CD4-positive, alpha-beta T cell treated with Interleukin-1 beta for 1 hour (primary cell): ENCODE results near the gene ANO9.
A peak's percentile ranks its signal among the peaks of the same experiment; 100 is the strongest.
"Not testable (repeated sequence)": the region's sequence is repeated elsewhere in the genome, so short reads cannot be mapped to it uniquely, and the experiment has no call there.

Source experiments
- DNase-seq, 2 donors: peaks; one replicate each; pipeline ENCODE4 v3.0.0-alpha.2; 2020 to 2022

Gene ANO9

DNA sequence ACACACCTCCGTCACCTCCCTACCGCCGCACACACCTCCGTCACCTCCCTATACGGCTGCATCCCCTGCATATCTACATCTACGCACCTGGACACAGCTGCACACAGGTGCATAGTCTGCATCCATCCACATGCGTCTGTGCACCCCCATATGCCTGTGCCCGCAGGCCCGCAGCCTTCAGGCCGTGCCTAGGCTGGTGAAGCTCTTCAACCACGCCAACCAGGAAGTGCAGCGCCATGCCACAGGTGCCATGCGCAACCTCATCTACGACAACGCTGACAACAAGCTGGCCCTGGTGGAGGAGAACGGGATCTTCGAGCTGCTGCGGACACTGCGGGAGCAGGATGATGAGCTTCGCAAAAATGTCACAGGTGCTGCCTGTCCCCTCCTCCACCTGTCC lies 43.0 kb downstream of the ANO9 start:
- DNase-seq, result no peak

DNA sequence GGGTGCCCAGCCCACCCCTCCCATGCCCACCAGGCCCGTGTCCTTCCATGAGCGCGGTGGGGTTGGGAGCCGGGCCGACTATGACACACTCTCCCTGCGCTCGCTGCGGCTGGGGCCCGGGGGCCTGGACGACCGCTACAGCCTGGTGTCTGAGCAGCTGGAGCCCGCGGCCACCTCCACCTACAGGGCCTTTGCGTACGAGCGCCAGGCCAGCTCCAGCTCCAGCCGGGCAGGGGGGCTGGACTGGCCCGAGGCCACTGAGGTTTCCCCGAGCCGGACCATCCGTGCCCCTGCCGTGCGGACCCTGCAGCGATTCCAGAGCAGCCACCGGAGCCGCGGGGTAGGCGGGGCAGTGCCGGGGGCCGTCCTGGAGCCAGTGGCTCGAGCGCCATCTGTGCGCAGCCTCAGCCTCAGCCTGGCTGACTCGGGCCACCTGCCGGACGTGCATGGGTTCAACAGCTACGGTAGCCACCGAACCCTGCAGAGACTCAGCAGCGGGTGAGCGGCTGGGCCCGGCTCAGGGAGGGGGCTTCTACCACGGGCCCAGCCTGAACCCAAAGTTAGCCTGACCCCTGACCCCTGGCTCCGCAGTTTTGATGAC lies 44.8 kb downstream of the ANO9 start:
- DNase-seq, result peak; percentile 62 to 73

DNA sequence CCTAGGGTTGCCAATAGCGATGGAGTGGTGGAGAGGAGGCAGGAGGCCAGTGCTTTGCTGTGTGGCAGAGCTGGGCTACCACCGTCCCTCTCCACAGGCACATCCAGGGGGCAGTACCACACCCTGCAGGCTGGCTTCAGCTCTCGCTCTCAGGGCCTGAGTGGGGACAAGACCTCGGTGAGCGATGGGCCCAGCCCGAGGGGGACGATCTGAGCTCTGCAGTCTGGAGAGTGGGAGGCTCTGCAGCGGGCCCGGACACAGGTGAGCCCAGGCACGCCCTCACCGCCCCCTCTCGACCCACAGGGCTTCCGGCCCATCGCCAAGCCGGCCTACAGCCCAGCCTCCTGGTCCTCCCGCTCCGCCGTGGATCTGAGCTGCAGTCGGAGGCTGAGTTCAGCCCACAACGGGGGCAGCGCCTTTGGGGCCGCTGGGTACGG lies 45.3 kb downstream of the ANO9 start:
- DNase-seq, result peak; percentile 32 to 35

DNA sequence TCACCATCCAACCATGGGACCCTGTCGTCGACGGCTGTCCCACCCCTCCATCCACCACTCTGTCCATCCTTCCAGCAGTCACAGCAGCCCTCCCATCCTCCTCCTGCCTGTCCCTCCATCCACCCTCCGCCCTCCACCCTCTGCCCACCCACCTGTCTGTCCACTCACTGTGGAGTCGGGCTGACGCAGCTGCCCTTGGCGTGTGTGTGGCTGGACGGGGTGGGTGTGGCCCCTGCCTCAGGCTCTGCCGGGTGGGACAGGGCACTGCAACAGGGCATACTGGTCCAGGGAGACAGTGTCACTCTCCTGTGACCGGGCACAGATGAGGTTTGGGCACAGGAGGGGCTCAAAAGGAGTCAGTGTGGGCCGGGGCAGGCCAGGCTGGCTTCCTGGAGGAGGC lies 45.9 kb downstream of the ANO9 start:
- DNase-seq, result no peak

DNA sequence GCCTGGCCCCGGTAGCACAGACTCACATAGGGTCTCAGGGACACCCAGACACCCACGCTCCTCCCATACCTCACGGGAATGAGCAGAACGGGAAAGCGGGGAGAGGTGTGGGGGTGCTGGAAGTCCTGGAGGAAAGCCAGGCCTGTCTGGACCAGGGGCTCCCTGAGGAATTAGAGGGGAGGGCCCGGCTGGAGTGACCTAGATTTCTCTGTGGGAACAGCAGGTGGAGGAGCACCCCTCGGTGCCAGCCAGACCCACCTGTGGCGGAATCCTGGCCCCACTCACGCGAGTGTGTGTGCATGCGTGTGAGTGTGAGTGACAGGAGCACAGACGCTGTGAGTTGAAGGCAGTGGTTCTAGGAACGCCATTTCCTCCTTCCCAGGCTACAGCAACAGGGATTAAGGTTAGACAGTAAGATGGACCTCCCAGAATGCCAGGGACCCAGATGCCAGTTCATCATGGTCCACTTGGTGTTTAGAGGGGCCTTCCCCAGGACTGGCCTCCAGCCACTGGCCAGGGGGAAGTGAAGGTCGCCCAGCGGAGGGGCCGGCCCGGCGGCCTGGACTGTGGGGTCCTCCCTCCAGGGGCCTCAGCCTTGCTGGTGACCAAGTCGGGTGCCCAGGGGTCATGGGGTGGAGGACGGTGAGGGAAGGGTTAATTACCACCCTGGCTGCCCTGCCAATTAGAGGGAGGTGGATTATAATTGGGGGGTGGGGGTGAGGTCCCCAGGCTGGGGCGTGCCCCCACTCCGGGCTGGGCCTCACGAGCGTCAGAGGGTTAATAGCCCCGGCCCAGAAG lies 46.8 kb downstream of the ANO9 start:
- DNase-seq, result no peak

DNA sequence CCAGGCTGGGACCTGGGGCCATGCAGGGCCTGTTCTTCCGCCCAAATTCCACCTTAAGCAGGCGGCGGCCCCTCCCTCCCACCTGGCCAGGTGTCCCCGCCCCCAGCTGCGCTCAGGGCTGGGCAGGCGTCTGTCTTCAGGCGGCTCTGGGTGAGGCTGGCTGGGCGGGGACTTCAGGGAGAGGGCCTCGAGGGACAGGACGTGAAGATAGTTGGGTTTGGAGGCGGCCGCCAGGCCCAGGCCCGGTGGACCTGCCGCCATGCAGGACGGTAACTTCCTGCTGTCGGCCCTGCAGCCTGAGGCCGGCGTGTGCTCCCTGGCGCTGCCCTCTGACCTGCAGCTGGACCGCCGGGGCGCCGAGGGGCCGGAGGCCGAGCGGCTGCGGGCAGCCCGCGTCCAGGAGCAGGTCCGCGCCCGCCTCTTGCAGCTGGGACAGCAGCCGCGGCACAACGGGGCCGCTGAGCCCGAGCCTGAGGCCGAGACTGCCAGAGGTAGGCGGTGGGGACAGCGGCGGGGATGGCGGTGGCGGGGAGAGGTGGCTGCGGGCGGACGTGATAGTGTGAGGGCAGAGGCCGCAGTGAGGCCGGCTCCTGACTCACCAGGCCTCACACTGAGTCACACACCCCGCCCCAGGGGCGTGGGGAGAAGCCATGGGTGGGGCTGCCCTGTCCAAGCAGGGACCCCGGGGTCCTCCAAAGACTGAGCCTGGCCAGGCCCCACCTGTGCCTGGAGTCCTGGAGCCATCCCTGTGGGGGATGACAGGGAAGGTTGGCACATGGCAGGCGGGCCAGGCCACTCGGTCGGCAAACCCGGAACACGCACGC lies 47.6 kb downstream of the ANO9 start, which contains the start of gene PKP3:
Gene PKP3 (plus strand): TSS at position 176 of the 824 bp plus-strand sequence. CDS start 84 bp downstream, at position 260.
- no peak for DNase-seq

DNA sequence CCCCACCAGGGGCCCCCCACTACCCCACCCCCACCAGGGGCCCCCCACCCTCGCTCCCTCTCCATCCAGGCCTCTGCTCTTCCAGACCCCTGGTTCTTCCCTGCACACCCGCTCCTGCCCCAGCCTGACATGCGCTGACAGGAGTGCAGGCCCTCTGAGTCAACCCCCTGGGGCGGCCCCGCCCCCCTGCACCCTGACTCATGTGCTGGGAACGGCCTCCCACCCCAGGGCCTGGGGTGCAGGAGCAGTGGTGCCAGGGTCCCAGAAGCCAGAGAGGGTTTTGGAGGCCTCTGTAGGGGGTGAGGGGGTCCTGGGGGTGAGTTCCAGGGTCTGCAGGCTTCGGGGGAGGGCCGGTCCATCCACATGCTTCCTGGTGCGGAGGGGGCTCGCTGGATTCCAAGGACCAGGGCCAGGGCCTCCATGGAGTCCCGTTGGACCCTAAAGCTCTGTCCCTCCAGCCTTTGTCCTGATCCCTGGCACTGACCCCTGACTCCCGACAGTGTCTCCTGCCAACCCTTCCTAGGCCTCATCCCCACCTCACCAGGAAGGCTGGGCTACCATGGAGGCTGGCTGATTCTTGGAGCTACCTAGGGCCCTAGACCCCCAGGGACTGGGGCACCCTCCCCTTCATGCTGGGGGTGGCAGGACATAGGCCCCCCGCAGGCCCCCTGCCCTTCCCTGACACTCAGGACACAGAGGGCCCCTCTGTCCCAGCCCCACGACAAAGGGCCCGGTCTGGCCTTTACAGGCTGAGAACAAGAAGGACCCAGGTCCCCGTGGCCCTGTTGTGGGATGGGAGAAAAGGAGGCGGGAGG lies 48.4 kb downstream of the ANO9 start:
- DNase-seq, result no peak

DNA sequence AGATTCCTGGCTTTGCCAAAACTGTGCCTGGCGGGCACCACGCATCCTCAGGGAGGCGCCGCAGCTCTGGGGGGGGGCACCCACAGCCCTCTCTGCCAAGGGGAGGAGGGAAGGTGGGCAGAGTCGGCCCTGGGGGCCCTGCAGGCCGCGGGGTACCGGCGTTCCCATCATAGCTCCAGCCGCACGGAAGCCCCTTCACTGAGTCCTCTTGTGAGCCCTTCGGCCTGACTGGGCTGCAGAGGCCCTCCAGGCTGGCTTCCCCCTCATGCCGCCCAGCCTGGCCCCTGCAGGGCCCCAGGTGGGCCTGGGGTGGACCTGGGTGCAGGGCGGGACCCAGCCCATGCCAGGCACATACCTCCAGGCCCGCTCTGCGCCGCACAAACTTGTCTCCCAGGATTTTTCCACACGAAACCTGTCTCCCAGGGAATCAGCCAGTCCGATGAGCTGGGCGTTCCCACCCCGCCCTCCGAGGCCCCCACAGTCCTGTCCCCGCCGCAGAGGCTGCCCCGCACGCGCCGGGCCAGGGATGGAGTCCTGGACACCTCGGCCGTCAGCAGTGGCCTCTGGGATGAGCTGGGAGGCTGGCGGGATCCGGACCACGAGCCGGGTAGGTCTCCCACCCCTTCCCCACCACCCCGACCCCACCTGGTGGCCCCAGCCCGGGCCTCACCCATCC lies 49.6 kb downstream of the ANO9 start:
- no peak for DNase-seq

DNA sequence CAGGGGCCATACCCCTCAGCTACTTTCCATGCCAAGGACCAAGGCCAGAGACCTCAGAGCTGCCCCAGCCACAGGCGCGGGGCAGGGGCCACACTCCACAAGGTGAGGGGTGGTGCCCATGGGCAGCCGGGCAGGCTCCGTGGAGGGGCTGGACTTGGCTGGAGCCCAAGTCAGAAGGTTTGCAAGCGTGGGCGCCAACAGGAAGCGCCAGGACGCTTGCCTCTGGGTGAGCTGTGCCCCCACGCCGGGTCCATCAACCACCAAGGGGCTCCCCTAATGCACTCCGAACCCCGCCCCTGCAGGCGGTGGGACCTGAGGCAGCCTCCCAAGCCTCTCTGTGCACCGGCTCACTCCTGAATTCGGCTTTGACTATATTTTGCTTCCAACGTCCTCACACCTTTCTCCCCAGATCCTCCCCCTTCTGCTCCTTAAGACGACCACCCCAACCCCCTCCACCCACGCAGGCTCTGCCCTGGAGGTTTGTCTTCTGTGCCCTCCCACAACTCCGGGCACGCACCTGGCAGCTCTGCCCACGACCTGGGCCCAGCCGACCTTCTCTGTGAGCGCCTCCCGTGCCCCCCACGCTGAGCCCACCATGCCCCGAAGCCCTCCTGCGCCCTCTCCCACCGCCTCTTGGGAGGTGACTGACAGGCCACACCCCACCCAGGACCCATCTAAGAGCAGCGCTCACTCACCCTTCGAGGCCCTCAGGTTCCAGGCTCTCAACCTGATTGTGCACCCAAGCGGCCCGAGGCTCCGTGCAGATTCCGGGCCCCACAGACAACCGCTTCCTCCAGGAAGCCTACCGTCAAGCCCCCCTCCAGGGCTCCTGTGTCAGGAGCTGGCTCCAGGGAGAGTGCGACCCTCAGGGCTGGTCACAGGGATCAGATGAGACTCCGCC lies 50.4 kb downstream of the ANO9 start:
- no peak for DNase-seq

DNA sequence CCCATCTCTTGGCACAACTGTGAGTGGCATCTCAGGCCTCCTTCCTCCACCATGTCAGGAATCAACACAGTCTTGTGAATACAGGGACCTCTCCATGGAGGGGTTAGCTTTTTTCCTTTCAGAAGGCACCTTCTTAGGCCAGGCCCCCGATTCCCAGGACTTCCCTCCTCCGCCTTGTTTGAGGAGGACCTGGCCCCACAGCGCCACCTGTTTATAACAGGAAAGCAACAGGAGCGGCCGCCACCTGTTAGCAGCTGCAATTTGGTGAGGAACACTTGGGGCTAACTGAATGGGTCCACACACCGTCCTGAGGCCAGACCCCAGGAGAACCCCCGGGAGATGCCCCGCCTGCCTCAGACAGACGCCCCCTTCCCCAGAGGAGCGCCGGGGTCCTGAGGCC lies 51.6 kb downstream of the ANO9 start:
- DNase-seq, result no peak

DNA sequence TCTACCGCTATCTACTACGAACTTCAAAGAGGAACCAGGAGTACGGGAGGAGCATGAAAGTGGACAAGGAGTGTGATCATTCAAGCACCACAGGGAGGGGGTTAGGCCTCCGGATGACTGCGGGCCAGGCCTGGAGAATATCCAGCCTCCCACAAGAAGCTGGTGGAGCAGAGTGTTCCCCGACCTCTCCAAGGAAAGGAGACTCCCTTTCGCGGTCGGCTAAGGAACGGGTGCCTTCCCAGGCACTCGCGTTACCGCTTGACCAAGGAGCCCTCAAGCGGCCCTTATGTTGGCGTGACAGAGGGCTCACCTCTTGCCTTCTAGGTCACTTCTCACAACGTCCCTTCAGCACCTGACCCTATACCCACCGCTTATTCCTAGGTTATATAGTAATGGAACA lies 52.4 kb downstream of the ANO9 start:
- DNase-seq, result not testable (repeated sequence)

DNA sequence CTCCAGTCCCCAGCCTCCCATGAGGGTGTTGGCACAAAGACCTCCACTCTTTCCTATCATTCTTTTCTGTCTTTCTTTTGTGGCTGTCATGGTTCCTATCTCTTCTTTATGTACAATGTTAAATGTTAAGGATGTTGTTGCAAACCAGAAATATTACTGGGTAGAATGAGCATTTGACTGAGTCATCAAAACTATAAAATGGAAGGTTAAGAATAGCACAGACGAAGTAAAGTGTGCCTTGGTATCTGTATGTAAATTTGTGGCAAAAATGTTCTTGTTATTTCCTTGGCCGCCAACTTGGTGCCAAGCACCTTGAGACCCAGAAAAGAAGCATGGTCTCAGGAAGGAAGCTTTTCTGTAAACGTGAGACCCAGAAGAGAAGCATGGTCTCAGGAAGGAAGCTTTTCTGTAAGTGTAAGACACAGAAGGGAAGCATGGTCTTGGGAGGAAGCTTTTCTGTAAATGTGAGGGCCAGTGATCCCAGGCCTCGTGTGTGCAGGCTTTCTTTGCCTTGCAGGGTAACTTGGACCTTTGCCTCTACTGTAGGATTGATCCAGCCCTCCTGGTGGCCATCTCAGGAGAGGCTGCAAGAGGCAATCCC lies 54.5 kb downstream of the ANO9 start:
- DNase-seq, result no peak

DNA sequence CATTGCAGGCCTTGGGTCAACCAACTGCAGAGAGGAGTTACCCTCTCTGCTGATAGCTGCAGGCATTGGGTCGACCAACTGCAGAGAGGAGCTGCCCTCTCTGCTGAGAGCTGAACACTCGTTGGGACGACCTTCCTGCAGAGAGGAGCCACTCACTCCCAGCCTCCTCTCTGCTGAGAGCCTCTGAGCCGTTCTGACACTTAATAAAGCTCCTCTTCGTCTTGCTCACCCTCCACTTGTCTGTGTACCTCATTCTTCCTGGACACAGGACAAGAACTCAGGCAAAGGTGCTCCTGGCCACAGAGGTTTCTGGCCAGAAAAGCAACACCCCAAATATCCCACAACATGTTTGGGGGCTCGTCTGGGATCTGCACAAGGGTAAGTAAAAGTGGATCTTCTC lies 55.3 kb downstream of the ANO9 start:
- DNase-seq, result no peak

DNA sequence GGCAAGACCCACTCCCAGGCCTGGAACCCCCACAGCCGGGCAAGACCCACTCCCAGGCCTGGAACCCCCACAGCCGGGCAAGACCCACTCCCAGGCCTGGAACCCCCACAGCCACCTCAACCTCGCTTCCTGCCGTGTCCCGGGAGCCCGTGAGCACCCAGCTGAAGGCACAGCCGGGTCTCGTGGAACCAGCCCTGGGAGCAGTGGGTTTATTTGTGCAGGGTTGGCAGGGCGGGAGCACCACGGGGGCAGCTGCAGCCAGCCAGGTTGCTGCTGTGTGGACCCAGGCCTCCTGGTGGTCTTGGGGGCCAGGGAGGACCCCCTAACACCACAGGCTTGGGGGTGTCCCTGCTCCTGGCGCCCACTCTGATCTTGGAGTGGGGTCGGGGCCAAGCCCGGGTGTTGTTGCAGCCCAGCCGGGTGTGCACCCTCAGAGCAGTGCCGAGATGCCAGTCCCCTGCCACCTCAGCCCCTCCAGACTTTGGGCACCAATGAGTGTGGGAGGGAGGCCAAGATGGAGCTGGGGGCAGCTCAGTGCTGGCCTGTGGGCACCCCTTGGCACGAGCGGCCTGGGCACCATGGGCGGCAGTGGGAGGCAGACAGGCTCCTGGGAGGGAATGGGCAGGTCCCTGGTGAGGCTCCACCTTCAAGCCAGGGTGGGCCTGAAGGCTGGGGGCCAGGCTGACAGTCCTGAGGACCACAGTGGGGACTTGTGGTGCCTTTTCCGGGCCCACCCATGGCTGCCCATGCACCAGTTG lies 56.0 kb downstream of the ANO9 start:
- no peak for DNase-seq

DNA sequence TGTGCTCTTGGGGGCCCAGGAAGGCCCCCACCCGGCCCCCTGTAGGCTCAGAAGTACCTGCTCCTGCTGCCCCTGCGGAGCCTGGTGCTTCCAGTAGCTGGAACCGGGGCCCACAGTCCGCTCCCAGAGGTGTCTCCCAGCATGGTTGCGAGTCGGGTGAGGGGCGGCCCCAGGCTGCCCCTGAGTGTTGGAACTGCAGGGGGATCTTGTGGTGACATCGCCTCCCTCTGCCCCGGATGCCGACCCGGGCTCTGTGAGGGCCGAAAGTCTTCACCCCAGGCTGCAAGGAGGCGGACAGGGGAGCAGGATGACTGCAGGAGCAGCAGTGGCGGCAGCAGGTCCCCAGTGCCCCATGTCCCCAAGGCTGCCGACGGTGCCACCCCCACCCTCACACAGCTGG lies 57.3 kb downstream of the ANO9 start:
- DNase-seq, result no peak

DNA sequence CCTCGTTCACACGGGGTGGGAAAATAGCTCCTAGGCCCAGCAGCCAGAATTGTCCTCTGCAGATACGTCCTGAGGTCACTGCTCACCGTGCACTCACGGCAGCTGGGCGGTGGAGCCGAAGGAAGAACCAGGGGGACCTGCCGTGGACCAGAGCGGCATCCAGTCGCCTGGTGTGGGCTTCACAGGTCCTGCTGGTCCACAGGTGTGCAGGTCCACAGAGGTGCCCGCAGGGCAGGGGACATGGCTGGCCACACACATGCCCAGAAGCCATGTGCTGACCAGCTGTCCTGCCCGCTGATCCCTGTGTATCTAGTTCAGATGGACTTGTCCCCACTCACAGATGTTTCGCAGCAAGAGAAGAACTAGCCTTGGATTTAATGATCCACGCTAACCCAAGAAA lies 58.4 kb downstream of the ANO9 start:
- DNase-seq, result no peak

DNA sequence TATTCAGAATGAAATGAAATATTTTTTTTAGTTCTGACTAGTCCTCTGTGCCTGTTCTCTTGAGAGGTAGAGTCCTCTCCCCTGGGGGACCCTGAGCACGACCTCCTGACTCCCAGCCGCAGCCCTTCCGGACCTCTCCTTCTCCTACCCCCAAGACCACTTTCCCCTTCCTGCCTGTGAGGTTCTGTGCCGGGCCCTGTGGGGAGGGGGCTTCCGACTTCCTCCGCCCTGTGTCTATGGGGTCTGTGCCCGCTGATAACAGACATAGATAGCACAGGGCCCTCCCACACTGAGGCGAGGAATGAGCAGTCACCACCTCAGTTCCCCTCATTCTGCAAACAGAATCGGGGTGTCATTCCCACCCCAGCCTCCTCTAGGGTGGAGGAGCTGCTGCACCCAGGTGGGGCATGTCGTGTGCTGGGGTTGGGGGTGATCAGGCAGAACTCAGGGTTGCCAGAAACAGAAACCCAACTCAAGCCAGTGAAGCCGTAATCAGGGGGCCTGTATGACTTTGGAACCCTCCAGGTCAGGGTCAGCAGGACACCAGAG lies 59.7 kb downstream of the ANO9 start:
- DNase-seq, result no peak

DNA sequence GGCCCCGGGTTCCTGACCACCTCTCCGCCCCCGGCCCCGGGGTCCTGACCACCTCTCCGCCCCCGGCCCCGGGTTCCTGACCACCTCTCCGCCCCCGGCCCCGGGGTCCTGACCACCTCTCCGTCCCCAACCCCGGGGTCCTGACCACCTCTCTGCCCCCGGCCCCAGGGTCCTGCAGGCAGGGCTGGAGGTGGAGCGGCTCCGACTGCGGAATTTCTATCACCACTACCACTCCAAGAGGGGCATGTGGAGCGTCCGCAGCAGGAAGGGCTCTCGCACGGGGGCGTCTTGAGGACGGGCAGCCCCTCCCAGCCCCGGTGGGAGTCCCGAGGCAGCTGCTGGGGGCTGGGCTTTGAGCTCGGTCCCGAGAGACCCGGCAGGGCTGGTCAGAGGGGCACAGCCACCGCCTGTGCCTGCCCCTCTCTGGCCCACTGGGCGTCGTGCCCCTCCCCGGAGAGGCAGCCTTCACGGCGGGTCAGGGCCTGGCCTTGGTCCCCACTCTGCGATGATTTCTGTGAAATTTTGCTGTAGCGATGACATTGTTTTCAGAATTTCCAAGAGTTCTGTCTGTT lies 60.2 kb downstream of the ANO9 start:
- no peak for DNase-seq

DNA sequence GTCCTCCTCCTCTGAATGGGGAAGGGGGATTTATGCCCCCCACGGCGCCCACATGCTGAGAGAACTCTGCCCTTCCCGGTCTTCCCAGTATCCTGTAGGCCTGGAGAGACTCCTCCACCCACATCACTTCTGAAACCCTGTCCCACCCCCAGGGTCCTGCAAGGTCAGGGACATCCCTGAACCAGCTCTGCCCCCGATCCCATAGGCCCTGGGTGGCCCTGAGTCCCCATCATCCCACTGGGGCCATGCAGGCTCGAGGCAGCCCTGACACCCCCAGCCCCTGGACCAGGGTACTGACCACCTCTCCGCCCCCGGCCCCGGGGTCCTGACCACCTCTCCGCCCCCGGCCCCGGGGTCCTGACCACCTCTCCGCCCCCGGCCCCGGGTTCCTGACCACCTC lies 60.8 kb downstream of the ANO9 start:
- no peak for DNase-seq
